ENCODE data around the gene LY6G5B.

DNA sequence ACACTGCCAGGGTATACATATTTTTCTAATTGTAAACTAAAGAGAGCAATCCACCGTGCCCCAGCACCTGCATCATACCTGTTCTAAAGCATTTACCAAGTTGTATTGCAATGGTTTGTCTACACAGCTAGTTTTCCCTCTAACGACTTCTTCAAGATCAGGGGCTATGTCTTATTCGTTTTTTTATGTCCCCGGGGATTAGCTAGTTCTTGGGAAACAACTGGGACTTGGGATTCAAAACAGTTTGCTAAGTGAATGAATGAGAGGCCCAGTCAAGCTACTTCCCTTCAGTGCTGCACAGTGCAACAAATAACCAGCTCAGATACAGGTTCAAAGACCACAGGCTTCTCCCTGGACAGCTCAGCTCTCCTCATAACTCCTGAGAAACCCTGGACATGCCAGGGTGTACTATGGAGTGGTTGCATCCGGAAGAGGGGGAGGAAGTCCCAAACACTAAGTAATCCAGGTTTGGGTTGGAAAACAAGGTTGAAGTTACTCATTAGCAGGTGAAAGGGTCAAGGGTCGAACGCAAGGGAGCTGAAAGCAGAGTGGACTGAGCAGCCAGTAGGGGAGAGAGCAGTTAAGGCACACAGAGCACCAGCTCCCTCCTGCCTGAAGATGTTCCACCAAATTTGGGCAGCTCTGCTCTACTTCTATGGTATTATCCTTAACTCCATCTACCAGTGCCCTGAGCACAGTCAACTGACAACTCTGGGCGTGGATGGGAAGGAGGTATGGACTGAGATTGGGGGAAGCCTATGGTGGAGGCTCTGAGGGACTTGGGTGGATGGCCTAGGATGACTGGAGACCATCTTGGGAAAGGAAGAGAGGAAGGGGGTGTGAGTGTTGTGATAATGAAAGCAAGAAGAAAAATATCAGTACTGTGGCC, 14.2 kb upstream of the LY6G5B start, which contains the start of gene APOM:
- TF ChIP-seq, protein P1, sequence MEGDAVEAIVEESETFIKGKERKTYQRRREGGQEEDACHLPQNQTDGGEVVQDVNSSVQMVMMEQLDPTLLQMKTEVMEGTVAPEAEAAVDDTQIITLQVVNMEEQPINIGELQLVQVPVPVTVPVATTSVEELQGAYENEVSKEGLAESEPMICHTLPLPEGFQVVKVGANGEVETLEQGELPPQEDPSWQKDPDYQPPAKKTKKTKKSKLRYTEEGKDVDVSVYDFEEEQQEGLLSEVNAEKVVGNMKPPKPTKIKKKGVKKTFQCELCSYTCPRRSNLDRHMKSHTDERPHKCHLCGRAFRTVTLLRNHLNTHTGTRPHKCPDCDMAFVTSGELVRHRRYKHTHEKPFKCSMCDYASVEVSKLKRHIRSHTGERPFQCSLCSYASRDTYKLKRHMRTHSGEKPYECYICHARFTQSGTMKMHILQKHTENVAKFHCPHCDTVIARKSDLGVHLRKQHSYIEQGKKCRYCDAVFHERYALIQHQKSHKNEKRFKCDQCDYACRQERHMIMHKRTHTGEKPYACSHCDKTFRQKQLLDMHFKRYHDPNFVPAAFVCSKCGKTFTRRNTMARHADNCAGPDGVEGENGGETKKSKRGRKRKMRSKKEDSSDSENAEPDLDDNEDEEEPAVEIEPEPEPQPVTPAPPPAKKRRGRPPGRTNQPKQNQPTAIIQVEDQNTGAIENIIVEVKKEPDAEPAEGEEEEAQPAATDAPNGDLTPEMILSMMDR (conservative IDR thresholded peaks at IDR 0.05; ENCODE audit: low read length): no peak
- no peak for TF ChIP-seq EZH2phosphoT487 (IDR thresholded peaks at IDR 0.05; ENCODE audit: borderline replicate concordance, low read depth, low read length)
